ENCODE measurements around the gene PIK3R6. TPM values are rescaled to one million over a fixed set of nuclear protein-coding genes. Genes with fewer than 3 reads are reported as not detected.

PIK3R6 gene
- total and polyA plus RNA-seq, 7 experiments from 2014 or later: 0.06 to 11.3 (median 0.43) TPM

DNA sequence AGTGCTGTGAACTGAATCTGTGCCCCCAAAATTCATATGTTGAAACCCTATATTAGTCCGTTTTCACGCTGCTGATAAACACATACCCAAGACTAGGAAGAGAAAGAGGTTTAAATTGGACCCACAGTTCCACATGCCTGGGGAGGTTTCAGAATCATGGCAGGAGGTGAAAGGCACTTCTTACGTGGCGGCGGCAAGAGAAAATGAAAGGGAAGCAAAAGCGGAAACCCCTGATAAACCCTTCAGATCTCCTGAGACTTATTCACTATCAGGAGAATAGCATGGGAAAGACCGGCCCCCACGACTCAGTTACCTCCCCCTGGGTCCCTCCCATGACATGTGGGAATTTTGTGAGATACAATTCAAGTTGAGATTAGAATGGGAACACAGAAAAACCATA is 105.5 kb downstream of the PIK3R6 start:
- DNase-seq (no peak), ATAC-seq (no peak)
- Histone ChIP-seq H3K27me3 (ENCODE audit: control insufficient read depth in 2 of 2, insufficient read depth in 2 of 2, low read length in 2 of 2) (no peaks in the 10 kb centered on the region), H3K9me3 (ENCODE audit: control insufficient read depth in 2 of 3, low read length in 3 of 3) (no peaks in the 10 kb centered on the region), H3K4me1 (ENCODE audit: control insufficient read depth in 2 of 2, insufficient read depth in 2 of 2, low read length in 2 of 2) (no peaks in the 10 kb centered on the region), H3K4me3 (ENCODE audit: low read length) (no peak overlapping the region), H3K27ac (ENCODE audit: low read depth, low read length) (no peak overlapping the region), H3K36me3 (ENCODE audit: control insufficient read depth in 2 of 3, insufficient read depth in 3 of 3, low read length in 3 of 3) (no peaks in the 10 kb centered on the region)
- H3K27ac Mint-ChIP-seq: no peak overlapping the region
- no peak overlapping the region for H3K4me3 Mint-ChIP-seq
- ChIA-PET POLR2A (no interaction called here), CTCF (no interaction called here)
- H3K9me3 Mint-ChIP-seq: peaks cover 0 to 6% (median 0%) of the 10 kb centered on the region in 11 donors
- peaks cover 0 to 3% (median 0%) of the 10 kb centered on the region in 7 donors for H3K4me1 Mint-ChIP-seq
- peaks cover 0 to 4% (median 0%) of the 10 kb centered on the region in 5 donors for H3K36me3 Mint-ChIP-seq
- peaks cover 0 to 8% (median 8%) of the 10 kb centered on the region in 5 donors for H3K27me3 Mint-ChIP-seq
- intact Hi-C loops (cut with micrococcal nuclease): no loop called here

DNA sequence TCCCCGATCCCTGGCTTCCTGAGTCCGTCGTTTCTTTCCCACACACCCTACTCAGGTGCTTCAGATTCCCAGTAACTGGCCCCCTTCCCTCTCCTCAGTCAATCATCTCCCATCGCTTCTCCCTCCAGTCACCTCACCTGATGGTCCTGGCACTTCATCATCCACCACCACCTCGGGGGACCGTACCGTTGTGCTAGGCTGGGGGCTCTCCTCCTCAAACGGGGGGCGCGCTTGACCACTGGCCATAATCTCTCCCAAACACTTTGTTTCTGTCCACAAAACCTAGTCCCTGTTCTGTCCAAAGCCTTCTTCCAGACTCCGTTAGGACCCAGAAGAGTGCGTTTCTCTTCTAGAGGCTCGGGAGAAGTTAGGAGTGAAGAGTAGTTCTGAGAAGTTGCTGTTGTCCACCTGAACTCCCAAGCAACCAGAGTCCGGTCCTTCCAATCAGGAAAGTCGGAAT is 109.3 kb downstream of the PIK3R6 start, which contains the start of gene SPDYE4:
Gene SPDYE4, minus strand, starts transcription at position 410 of the 460 bp plus-strand sequence. Its CDS starts 164 bp downstream, at position 246.
- H3K36me3 Mint-ChIP-seq: peaks cover 0 to 4% (median 0%) of the 10 kb centered on the region in 5 donors
- H3K9me3 Mint-ChIP-seq: peaks cover 0 to 6% (median 0%) of the 10 kb centered on the region in 11 donors
- H3K27me3 Mint-ChIP-seq: peaks cover 7 to 23% (median 14%) of the 10 kb centered on the region in 5 donors
- intact Hi-C loops (cut with micrococcal nuclease): no loop called here
- no peaks in the 10 kb centered on the region for H3K36me3 ChIP-seq (ENCODE audit: control insufficient read depth in 2 of 3, insufficient read depth in 3 of 3, low read length in 3 of 3)
- H3K27me3 ChIP-seq (ENCODE audit: control insufficient read depth in 2 of 2, insufficient read depth in 2 of 2, low read length in 2 of 2): no peaks in the 10 kb centered on the region
- ATAC-seq (no peak), DNase-seq (no peak)
- POLR2A ChIA-PET: no interaction called here
- no peaks in the 10 kb centered on the region for H3K4me1 Mint-ChIP-seq
- H3K27ac ChIP-seq (ENCODE audit: low read depth, low read length): no peak within 1 kb of the TSS
- no peak within 1 kb of the TSS for H3K4me3 ChIP-seq (ENCODE audit: low read length)
- CTCF ChIA-PET: no interaction called here
- no peak within 1 kb of the TSS for H3K27ac Mint-ChIP-seq
- H3K4me1 ChIP-seq (ENCODE audit: control insufficient read depth in 2 of 2, insufficient read depth in 2 of 2, low read length in 2 of 2): no peaks in the 10 kb centered on the region
- no peaks in the 10 kb centered on the region for H3K9me3 ChIP-seq (ENCODE audit: control insufficient read depth in 2 of 3, low read length in 3 of 3)
- no peak within 1 kb of the TSS for H3K4me3 Mint-ChIP-seq

DNA sequence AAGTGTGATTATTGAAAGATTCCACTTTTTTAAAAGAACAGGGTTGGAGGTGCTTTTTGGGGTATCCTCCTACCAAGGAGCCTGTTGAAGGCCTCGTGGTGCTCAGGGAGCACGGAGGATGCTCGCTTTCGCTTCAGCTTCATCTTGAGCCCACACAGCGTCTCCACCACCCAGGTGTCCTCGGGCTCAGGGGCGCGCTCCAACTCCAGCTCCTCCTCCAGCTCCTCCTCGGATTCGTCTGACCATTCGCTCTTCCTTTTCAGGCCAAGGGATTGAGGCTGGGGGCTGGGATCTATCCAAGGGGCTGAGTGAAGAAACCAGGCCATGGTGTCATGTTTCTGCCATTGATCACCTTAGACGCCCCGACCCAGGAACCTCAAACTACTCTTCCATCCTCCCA is 110.3 kb downstream of the PIK3R6 start:
- Histone ChIP-seq H3K36me3 (ENCODE audit: control insufficient read depth in 2 of 3, insufficient read depth in 3 of 3, low read length in 3 of 3) (no peaks in the 10 kb centered on the region), H3K9me3 (ENCODE audit: control insufficient read depth in 2 of 3, low read length in 3 of 3) (no peaks in the 10 kb centered on the region), H3K27ac (ENCODE audit: low read depth, low read length) (no peak overlapping the region), H3K4me3 (ENCODE audit: low read length) (no peak overlapping the region), H3K4me1 (ENCODE audit: control insufficient read depth in 2 of 2, insufficient read depth in 2 of 2, low read length in 2 of 2) (no peaks in the 10 kb centered on the region), H3K27me3 (ENCODE audit: control insufficient read depth in 2 of 2, insufficient read depth in 2 of 2, low read length in 2 of 2) (no peaks in the 10 kb centered on the region)
- intact Hi-C loops (cut with micrococcal nuclease): no loop called here
- H3K4me3 Mint-ChIP-seq: no peak overlapping the region
- POLR2A ChIA-PET: no interaction called here
- peaks cover 7 to 23% (median 12%) of the 10 kb centered on the region in 5 donors for H3K27me3 Mint-ChIP-seq
- H3K9me3 Mint-ChIP-seq: peaks cover 0 to 5% (median 0%) of the 10 kb centered on the region in 11 donors
- CTCF ChIA-PET: no interaction called here
- H3K27ac Mint-ChIP-seq: no peak overlapping the region
- ATAC-seq: no peak
- no peaks in the 10 kb centered on the region for H3K4me1 Mint-ChIP-seq
- no peak for DNase-seq
- H3K36me3 Mint-ChIP-seq: peaks cover 0 to 4% (median 0%) of the 10 kb centered on the region in 5 donors

DNA sequence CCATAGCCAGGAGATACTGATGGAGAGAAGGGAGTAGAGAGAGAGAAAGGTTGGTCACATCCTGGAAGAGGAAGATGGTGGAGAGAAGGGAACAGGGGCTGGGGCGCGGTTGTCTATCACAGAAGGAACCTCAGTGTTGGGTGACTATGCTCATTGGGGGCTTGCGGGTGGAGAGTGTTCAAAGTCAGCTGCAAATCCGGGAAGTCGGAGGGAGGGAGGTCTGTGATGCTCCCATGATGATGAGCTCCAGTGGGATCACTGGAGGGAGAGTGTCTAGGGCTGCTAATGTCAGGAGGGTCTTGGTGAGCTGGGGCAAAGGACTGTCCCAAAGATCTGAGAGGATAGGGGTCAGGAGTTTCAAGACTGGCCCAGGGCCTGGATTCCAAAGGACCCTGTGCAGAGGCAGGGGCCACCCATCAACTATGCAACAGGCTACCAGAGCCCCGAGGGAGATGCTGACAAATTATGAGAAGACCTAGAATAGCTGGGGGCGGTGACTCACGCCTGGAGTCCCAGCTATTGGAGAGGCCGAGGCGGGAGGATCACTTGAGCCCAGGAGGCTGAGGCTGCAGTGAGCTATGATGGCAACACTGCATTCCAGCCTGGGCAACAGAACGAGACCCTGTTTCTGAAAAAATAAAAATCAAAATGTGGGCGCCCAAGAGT is 111.8 kb downstream of the PIK3R6 start:
- ChIA-PET POLR2A (no interaction called here), CTCF (no interaction called here)
- H3K27me3 Mint-ChIP-seq: peaks cover 7 to 23% (median 9%) of the 10 kb centered on the region in 5 donors
- H3K4me1 Mint-ChIP-seq: no peaks in the 10 kb centered on the region
- ATAC-seq: no peak
- Histone ChIP-seq H3K9me3 (ENCODE audit: control insufficient read depth in 2 of 3, low read length in 3 of 3) (no peaks in the 10 kb centered on the region), H3K36me3 (ENCODE audit: control insufficient read depth in 2 of 3, insufficient read depth in 3 of 3, low read length in 3 of 3) (no peaks in the 10 kb centered on the region), H3K4me1 (ENCODE audit: control insufficient read depth in 2 of 2, insufficient read depth in 2 of 2, low read length in 2 of 2) (no peaks in the 10 kb centered on the region), H3K27ac (ENCODE audit: low read depth, low read length) (no peak overlapping the region), H3K27me3 (ENCODE audit: control insufficient read depth in 2 of 2, insufficient read depth in 2 of 2, low read length in 2 of 2) (no peaks in the 10 kb centered on the region), H3K4me3 (ENCODE audit: low read length) (no peak overlapping the region)
- intact Hi-C loops (cut with micrococcal nuclease): no loop called here
- no peak for DNase-seq
- H3K9me3 Mint-ChIP-seq: no peaks in the 10 kb centered on the region
- H3K4me3 Mint-ChIP-seq: no peak overlapping the region
- H3K27ac Mint-ChIP-seq: peak overlapping the region in 1 of 9 donors; percentile 1
- peaks cover 0 to 4% (median 0%) of the 10 kb centered on the region in 5 donors for H3K36me3 Mint-ChIP-seq

DNA sequence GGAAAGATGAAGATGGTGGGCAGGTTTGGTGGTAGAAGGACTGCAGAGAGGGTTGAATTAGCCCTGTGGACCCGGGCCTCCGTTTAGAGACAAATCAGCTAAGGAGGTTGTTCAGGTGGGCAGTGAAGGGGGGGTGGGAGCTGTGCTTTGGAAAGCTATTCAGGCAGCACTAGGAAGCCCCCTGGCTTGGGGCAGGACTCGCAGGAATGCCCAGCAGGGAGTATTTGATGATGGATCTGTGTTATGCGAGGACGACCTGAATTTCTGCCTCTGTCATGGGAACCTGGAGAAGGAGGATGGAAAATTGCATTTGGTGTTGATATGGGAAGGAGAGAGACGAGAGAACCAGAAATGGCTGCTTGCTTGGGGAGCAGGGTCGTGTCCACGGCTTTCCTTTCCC is 112.6 kb downstream of the PIK3R6 start:
- ChIA-PET CTCF (no interaction called here), POLR2A (no interaction called here)
- H3K4me3 ChIP-seq (ENCODE audit: low read length): no peak overlapping the region
- Mint-ChIP-seq H3K4me1 (no peaks in the 10 kb centered on the region), H3K4me3 (no peak overlapping the region), H3K9me3 (no peaks in the 10 kb centered on the region), H3K27ac (no peak overlapping the region), H3K27me3 (peaks cover 7 to 23% (median 9%) of the 10 kb centered on the region in 5 donors), H3K36me3 (peaks cover 0 to 4% (median 0%) of the 10 kb centered on the region in 5 donors)
- intact Hi-C loops (cut with micrococcal nuclease): loop anchor here in 1 of 2 donors (1.0 kb wide), 1 partner anchor 243 kb away; no protein-coding TSS in a partner anchor
- H3K9me3 ChIP-seq (ENCODE audit: control insufficient read depth in 2 of 3, low read length in 3 of 3): no peaks in the 10 kb centered on the region
- DNase-seq: no peak
- ATAC-seq: no peak
- no peak overlapping the region for H3K27ac ChIP-seq (ENCODE audit: low read depth, low read length)
- H3K36me3 ChIP-seq (ENCODE audit: control insufficient read depth in 2 of 3, insufficient read depth in 3 of 3, low read length in 3 of 3): no peaks in the 10 kb centered on the region
- H3K27me3 ChIP-seq (ENCODE audit: control insufficient read depth in 2 of 2, insufficient read depth in 2 of 2, low read length in 2 of 2): no peaks in the 10 kb centered on the region
- no peaks in the 10 kb centered on the region for H3K4me1 ChIP-seq (ENCODE audit: control insufficient read depth in 2 of 2, insufficient read depth in 2 of 2, low read length in 2 of 2)

DNA sequence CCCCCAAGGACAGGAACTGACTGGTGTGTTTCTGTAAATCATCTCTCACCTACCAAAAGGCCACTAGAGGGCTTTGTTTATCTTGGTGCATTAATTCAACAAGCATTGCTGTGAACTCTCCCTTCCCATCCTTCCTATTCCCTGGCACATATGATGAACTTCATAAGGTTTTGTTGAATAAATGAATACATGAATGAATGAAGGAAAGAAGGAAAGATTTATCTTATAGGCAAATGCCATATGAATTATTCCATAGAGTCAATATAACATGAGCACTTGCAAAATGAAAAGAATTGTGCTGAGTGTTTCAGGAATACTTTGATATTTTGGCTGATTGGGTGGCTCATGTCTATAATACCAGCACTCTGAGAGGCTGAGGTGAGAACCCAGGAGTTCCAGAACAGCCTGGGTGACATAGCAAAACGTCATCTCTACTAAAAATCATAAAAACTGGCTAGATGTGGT is 113.5 kb downstream of the PIK3R6 start:
- DNase-seq (no peak), ATAC-seq (no peak)
- peaks cover 7 to 23% (median 10%) of the 10 kb centered on the region in 5 donors for H3K27me3 Mint-ChIP-seq
- peak overlapping the region in 1 of 9 donors; percentile 26 for H3K27ac Mint-ChIP-seq
- ChIA-PET POLR2A (no interaction called here), CTCF (no interaction called here)
- no peak overlapping the region for H3K4me3 ChIP-seq (ENCODE audit: low read length)
- intact Hi-C loops (cut with micrococcal nuclease): loop anchor here in 1 of 2 donors (1.0 kb wide), 1 partner anchor 244 kb away; no protein-coding TSS in a partner anchor
- no peaks in the 10 kb centered on the region for H3K4me1 Mint-ChIP-seq
- H3K4me3 Mint-ChIP-seq: no peak overlapping the region
- H3K36me3 Mint-ChIP-seq: peaks cover 0 to 4% (median 0%) of the 10 kb centered on the region in 5 donors
- H3K27me3 ChIP-seq (ENCODE audit: control insufficient read depth in 2 of 2, insufficient read depth in 2 of 2, low read length in 2 of 2): no peaks in the 10 kb centered on the region
- H3K27ac ChIP-seq (ENCODE audit: low read depth, low read length): no peak overlapping the region
- no peaks in the 10 kb centered on the region for H3K9me3 ChIP-seq (ENCODE audit: control insufficient read depth in 2 of 3, low read length in 3 of 3)
- no peaks in the 10 kb centered on the region for H3K36me3 ChIP-seq (ENCODE audit: control insufficient read depth in 2 of 3, insufficient read depth in 3 of 3, low read length in 3 of 3)
- H3K9me3 Mint-ChIP-seq: no peaks in the 10 kb centered on the region
- no peaks in the 10 kb centered on the region for H3K4me1 ChIP-seq (ENCODE audit: control insufficient read depth in 2 of 2, insufficient read depth in 2 of 2, low read length in 2 of 2)

All from naive thymus-derived CD4-positive, alpha-beta T cell (primary cell).